Measurements from ENCODE around the gene LASP1.

The LASP1 gene

DNA sequence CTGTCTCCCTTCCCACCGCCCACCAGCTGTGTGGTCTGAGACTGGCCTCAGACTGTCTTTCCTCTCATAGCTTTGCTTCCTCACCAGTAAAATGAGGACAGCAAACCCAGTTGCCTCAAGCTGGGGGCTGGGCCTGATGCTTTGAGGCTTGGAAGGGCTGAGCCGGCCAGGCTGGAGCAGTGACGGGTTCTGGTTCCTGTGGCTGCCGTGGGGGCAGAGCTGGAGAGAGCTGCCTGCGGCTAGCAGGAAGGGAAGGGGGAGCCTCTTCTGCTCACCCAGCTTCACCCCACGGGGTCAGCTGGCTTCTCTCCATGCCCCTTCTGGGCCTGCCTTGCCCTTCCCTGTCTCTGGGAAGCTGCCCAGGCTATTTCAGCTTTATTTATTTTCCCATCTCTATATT lies 23.7 kb downstream of the LASP1 start:
- Histone ChIP-seq H3K9ac (ENCODE audit: low read length) (no peak overlapping the region), H3K9me2 (ENCODE audit: low read depth, low read length) (no peaks in the 10 kb centered on the region), H3K27ac (ENCODE audit: low read depth, low read length, poor library complexity, severe bottlenecking) (peak overlapping the region; percentile 92), H3K36me3 (ENCODE audit: insufficient read depth, low read length) (peaks cover 54% of the 10 kb centered on the region; the same call in 1 of the 2 replicates), H3K4me2 (ENCODE audit: low read length) (no peak overlapping the region), H3K9me3 (ENCODE audit: low read length) (no peaks in the 10 kb centered on the region), H2AFZ (ENCODE audit: low read length) (no peak overlapping the region), H3K4me3 (ENCODE audit: low read depth, low read length, poor library complexity, severe bottlenecking) (no peak overlapping the region), H3K79me2 (ENCODE audit: insufficient read depth, low read length) (no peaks in the 10 kb centered on the region), H3K4me1 (ENCODE audit: insufficient read depth, low read length, severe bottlenecking) (peaks cover 60% of the 10 kb centered on the region), H4K20me1 (ENCODE audit: insufficient read depth, low read length) (no peaks in the 10 kb centered on the region), H3F3A (ENCODE audit: insufficient read depth, low read length) (no peaks in the 10 kb centered on the region), H3K27me3 (ENCODE audit: insufficient read depth, low read length) (no peaks in the 10 kb centered on the region)
- no peak for TF ChIP-seq EZH2 (IDR thresholded peaks at IDR 0.05; ENCODE audit: borderline replicate concordance, low read length)
- TF ChIP-seq, protein P1, sequence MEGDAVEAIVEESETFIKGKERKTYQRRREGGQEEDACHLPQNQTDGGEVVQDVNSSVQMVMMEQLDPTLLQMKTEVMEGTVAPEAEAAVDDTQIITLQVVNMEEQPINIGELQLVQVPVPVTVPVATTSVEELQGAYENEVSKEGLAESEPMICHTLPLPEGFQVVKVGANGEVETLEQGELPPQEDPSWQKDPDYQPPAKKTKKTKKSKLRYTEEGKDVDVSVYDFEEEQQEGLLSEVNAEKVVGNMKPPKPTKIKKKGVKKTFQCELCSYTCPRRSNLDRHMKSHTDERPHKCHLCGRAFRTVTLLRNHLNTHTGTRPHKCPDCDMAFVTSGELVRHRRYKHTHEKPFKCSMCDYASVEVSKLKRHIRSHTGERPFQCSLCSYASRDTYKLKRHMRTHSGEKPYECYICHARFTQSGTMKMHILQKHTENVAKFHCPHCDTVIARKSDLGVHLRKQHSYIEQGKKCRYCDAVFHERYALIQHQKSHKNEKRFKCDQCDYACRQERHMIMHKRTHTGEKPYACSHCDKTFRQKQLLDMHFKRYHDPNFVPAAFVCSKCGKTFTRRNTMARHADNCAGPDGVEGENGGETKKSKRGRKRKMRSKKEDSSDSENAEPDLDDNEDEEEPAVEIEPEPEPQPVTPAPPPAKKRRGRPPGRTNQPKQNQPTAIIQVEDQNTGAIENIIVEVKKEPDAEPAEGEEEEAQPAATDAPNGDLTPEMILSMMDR (IDR thresholded peaks at IDR 0.05; ENCODE audit: low read length): no peak

DNA sequence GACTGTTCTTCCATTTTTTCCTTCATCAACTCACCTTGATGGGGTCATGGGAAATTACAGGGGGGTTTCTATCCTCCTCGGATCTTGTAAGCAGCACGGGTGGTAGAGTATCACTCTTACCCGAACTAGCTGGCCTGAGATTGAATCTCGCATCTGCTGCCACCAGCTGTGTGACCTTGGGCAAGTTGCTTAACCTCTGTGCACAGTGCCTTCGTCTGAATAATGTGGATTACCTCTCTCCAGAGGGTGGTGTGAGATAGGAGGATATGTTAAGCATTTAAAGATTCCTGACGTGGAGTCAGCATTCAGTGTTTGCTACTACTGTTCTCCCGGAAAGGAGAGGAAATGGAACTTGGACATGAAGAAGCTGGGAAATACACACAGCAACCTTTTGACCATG lies 24.4 kb downstream of the LASP1 start:
- H3K79me2 ChIP-seq (ENCODE audit: insufficient read depth, low read length): no peaks in the 10 kb centered on the region
- H3K9ac ChIP-seq (ENCODE audit: low read length): no peak overlapping the region
- H3K4me3 ChIP-seq (ENCODE audit: low read depth, low read length, poor library complexity, severe bottlenecking): no peak overlapping the region
- no peaks in the 10 kb centered on the region for H3K9me3 ChIP-seq (ENCODE audit: low read length)
- H4K20me1 ChIP-seq (ENCODE audit: insufficient read depth, low read length): no peaks in the 10 kb centered on the region
- peaks cover 57% of the 10 kb centered on the region; the same call in 1 of the 2 replicates for H3K36me3 ChIP-seq (ENCODE audit: insufficient read depth, low read length)
- H3K27ac ChIP-seq (ENCODE audit: low read depth, low read length, poor library complexity, severe bottlenecking): peak overlapping the region; percentile 92
- peaks cover 67% of the 10 kb centered on the region for H3K4me1 ChIP-seq (ENCODE audit: insufficient read depth, low read length, severe bottlenecking)
- no peaks in the 10 kb centered on the region for H3F3A ChIP-seq (ENCODE audit: insufficient read depth, low read length)
- TF ChIP-seq EZH2 (IDR thresholded peaks at IDR 0.05; ENCODE audit: borderline replicate concordance, low read length): no peak
- no peak overlapping the region for H3K4me2 ChIP-seq (ENCODE audit: low read length)
- H3K27me3 ChIP-seq (ENCODE audit: insufficient read depth, low read length): no peaks in the 10 kb centered on the region
- H2AFZ ChIP-seq (ENCODE audit: low read length): no peak overlapping the region
- no peaks in the 10 kb centered on the region for H3K9me2 ChIP-seq (ENCODE audit: low read depth, low read length)

DNA sequence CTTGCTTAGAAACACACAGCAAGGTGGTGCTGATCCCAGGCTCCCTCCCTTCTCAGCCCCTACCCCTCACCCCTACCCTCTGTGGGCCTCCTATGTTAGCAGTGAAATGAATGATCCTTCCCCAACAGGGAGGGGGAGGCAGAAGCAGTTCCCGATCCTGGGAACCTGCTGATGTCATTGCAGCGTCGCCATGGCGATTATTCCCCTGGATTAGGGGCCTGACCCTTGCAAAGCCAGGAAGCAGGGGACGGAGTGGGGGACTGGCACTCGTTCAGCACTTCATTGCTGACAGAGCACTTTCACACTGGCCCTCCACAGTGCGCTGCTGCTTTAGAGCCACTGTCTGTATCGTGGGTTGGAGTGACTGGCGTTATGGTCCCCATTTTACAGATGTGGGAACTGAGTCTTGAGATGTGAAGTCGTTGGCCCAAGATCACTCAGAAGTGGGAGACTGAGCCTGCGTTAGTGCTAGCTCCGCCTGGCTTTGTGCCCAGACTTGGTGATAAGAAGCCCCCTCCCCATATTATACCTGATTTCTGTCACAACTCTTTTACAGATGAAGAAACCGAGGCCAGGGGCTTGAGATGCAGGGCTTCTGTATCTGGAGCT lies 26.6 kb downstream of the LASP1 start:
- no peak overlapping the region for H3K27ac ChIP-seq (ENCODE audit: low read depth, low read length, poor library complexity, severe bottlenecking)
- peaks cover 48% of the 10 kb centered on the region for H3K4me1 ChIP-seq (ENCODE audit: insufficient read depth, low read length, severe bottlenecking)
- TF ChIP-seq, protein P1 (IDR thresholded peaks at IDR 0.05; ENCODE audit: low read length): no peak
- TF ChIP-seq EZH2 (IDR thresholded peaks at IDR 0.05; ENCODE audit: borderline replicate concordance, low read length): no peak
- peaks cover 60% of the 10 kb centered on the region for H3K36me3 ChIP-seq (ENCODE audit: insufficient read depth, low read length)
- H3K4me2 ChIP-seq (ENCODE audit: low read length): no peak overlapping the region
- H4K20me1 ChIP-seq (ENCODE audit: insufficient read depth, low read length): no peaks in the 10 kb centered on the region
- H3K79me2 ChIP-seq (ENCODE audit: insufficient read depth, low read length): no peaks in the 10 kb centered on the region
- H3K9me2 ChIP-seq (ENCODE audit: low read depth, low read length): no peaks in the 10 kb centered on the region
- H3K9ac ChIP-seq (ENCODE audit: low read length): no peak overlapping the region
- no peak overlapping the region for H2AFZ ChIP-seq (ENCODE audit: low read length)
- no peak overlapping the region for H3K4me3 ChIP-seq (ENCODE audit: low read depth, low read length, poor library complexity, severe bottlenecking)
- no peaks in the 10 kb centered on the region for H3F3A ChIP-seq (ENCODE audit: insufficient read depth, low read length)
- H3K9me3 ChIP-seq (ENCODE audit: low read length): no peaks in the 10 kb centered on the region
- no peaks in the 10 kb centered on the region for H3K27me3 ChIP-seq (ENCODE audit: insufficient read depth, low read length)

DNA sequence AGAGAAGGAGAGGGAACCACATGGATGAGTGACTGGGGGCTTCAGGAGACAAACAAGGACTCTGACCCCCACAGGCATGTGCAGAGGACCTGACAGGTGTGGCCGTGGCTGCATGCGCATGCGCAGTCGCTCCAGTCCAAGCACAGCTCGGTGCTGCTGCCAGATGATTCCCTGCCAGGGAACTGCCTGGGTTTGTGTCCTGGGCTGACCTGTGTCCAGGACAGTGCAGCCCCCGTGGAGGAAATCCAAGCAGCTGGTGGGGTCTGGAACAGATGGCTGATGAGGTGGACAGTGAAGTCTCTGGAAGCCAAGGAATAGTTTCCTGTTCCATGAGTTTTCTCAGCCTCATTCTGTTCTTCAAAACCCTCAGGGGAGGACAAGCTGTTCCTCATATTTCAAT lies 27.3 kb downstream of the LASP1 start:
- Histone ChIP-seq H2AFZ (ENCODE audit: low read length) (no peak overlapping the region), H3K27me3 (ENCODE audit: insufficient read depth, low read length) (no peaks in the 10 kb centered on the region), H3K9me2 (ENCODE audit: low read depth, low read length) (no peaks in the 10 kb centered on the region), H3K27ac (ENCODE audit: low read depth, low read length, poor library complexity, severe bottlenecking) (peak overlapping the region; percentile 91), H3K9ac (ENCODE audit: low read length) (no peak overlapping the region), H3K4me1 (ENCODE audit: insufficient read depth, low read length, severe bottlenecking) (peaks cover 41% of the 10 kb centered on the region), H4K20me1 (ENCODE audit: insufficient read depth, low read length) (no peaks in the 10 kb centered on the region), H3K9me3 (ENCODE audit: low read length) (no peaks in the 10 kb centered on the region), H3K4me2 (ENCODE audit: low read length) (no peak overlapping the region), H3F3A (ENCODE audit: insufficient read depth, low read length) (no peaks in the 10 kb centered on the region), H3K79me2 (ENCODE audit: insufficient read depth, low read length) (no peaks in the 10 kb centered on the region), H3K36me3 (ENCODE audit: insufficient read depth, low read length) (peaks cover 55% of the 10 kb centered on the region), H3K4me3 (ENCODE audit: low read depth, low read length, poor library complexity, severe bottlenecking) (no peak overlapping the region)
- TF ChIP-seq EZH2 (IDR thresholded peaks at IDR 0.05; ENCODE audit: borderline replicate concordance, low read length): no peak
- TF ChIP-seq, protein P1 (IDR thresholded peaks at IDR 0.05; ENCODE audit: low read length): no peak
